Activated T-helper 1 cell treated with anti-CD3 and anti-CD28 coated beads, Interleukin-2, amount 50 U/mL, for 16 hours (primary cell): ENCODE data around the gene SP2.

Source experiments
- DNase-seq, 2 donors: peaks; one replicate each; pipeline ENCODE4 v3.0.0-alpha.2; 2020; ENCODE audit warnings: low read depth in 1 of 2, low spot score in 1 of 2

The SP2 gene

DNA sequence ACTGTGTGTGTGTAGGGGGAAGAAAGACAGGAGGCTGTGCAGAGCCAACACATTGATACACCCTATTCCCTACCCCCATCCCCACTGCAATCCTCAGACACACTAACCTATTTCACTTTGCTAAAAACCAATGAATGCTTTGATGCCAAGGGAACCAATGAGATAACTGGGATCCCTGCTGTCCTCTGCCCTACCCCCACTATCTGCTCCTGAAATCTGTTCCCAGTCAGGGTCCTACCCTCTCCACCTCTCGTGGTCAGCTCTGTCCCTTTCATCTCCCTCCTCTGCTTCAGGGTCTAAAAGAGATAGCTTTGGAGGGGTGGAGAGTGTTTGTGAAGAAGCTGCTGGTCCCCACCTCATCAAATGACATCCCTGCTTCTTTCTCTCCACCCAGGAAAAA is 26.0 kb upstream of the SP2 start:
- no peak for DNase-seq

- DNase-seq = no peak
Measured at GRCh38 chr17:47871048-47871447, 25.0 kb upstream of the SP2 start.

DNA sequence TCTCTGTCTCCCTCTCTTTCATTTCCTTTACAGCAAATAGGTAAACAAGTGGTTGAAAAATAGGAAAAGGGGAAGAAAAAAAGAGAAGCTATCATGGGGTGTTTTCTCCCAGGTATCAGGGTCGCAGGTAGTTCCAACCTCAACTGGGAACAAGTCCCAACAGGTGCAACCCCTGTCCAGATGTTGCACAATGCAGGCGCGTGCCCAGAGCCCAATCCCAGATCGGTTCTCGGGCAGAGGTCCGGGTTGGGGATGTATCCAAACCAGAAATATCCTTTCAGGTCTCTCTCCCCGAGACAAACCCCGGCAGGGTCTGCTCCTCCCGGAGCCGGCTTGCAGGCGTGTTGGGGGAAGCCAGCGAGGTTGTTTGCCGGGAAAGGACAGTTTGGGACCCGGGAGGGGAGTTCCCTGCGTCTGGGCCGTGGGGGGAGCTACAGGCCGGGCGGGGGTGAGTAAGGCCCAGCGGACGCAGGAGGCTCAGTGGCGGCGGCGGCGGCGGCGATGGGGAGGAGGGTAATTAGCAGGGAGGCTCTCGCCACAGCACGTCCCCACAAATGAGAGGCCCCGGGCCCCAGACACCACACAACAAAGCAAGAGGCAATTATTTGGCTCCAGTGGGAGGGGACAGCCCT is 23.9 kb upstream of the SP2 start:
- no peak for DNase-seq

GRCh38 chr17:47872651-47873161 is 23.3 kb upstream of the SP2 start:
- no peak for DNase-seq

- no peak for DNase-seq
Measured at GRCh38 chr17:47873200-47874090, 22.6 kb upstream of the SP2 start.

DNA sequence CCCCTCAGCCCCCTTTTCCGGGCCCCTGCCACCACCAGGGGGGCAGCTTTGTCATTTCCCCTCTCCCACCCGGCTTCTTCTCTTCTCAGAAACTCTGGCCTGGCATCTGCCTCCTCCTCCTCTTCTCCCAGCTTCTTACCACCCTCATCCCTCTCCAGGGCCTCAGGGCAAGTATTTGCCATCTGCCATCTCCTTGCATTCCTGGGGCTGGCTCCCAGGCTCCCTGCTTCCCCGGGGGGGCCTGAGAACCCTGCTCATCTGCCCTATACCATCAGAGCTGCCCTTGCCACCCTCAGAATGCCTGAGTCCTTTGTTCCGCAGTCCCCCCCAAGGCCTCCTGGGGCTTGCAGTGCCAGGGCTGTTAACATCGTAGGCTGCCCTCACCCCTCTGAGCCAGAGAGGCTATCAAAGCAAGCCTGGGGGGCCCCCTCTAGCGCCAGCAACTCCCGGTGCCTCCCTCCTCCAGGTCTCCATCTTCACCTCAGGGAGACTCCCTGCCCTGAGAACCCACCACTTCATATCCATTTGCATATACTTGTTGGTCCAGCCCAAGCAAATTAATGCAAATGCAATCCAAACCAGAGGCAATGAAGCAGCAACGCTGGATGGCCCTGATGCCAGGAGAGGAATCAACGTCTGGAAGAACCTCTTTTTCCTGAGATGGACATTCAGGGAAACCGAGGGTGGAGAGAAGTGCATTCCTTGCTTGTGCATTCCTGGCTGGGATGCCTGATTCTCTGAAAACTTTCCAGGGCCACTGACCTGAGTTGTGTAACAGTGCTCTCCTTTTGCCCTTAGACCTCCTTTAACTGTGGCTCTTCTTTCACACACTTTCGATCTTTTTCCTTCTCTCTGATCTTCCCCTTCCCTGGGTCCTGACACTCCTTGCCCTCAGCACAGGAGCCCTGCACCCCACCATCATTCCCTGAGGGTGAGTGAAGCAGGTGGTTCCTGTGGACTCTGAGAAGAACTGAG is 20.7 kb upstream of the SP2 start:
- no peak for DNase-seq

GRCh38 chr17:47877368-47878034 is 18.5 kb upstream of the SP2 start:
- DNase-seq = no peak

DNA sequence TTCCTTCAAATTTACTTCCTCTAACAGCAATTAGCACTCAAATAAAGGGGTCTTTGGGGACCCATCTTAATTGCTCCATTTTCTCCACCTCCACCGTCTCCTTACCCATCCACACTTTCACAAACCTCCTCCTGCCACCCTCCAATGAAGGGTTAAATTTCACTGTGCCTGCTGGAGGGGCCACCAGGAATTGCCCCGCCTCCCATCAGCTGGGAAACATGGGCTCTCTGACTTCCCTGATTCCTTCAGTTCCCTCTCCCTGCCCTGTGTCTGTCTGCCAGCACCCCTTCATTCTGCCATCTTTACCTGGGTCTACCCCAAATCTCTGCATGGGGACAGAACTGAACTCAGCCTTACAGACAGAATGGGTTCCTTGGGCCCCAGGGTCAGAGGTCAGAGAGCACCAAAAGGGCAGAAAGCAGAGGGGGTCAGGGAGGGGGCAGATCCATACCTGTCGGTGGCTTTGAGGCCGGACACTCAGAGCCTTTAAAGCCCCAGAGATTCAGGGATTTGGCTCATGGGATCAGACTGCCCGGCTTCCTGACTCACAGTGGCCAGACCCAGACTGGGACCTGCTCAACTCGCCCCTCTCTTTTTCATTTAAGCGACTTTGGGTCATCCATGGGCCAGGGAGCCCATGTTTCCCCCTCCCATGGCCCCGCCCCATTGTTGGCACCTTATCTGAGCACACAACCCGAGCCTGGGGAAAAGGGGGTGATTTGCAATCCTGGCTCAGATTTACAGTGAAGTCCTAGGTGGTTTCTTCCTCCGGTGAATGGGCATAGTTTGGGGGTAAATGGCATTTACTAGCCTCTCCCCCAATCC is 17.6 kb upstream of the SP2 start:
- DNase-seq = no peak

DNA sequence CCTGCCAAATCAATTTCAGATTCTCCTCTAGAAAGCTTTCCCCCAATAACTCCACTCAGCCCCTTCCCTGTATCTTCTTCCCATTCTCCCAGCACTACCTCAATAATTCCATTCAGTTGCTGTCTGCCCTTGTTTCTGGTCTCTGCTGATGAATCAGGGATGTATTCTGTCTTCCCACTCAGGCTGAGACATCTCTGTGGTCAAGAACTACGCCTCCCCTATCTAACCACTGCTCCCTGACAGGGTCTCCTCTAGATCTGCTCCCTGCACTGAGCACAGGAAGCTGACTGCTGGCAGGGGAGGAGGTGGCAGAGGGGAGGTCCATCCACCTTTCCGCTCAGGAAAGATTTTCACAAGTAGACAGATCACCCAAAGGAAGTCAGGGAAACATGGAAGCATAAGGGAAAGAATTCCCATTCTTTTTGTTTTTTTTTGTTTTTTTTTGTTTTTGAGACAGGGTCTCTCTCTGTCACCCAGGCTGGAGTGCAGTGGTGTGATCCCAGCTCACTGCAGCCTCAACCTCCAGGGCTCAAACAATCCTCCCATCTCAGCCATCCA is 16.9 kb upstream of the SP2 start:
- no peak for DNase-seq

DNA sequence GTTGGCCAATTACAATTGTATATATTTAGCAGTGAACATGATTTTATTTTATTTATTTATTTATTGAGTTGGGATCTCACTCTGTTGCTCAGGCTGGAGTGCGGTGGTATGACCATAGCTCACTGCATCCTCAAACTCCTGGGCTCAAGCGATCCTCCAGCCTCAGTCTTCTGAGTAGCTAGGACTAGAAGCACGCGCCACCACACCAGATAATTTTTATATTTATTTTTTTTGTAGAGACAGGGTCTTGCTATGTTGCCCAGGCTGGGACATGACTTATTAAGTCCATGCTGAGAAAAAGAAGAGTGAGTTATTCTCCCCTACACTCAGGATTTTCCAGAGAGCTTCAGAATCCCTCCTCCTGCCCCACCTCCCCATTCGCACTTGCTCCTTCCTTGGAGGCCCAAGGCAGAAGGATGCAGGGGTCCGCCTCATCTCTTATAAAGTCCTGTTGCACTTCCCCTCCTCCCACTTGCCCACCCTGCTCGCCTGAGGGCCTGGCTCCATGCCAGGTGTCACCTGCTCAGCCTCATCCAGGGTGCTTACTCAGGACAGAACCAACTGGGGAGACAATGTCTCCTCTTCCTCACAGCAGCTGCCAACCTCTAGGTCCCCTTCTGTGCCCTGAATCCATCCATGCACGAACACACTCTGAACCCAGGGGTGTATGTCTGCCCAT is 16.1 kb upstream of the SP2 start:
- no peak for DNase-seq

DNA sequence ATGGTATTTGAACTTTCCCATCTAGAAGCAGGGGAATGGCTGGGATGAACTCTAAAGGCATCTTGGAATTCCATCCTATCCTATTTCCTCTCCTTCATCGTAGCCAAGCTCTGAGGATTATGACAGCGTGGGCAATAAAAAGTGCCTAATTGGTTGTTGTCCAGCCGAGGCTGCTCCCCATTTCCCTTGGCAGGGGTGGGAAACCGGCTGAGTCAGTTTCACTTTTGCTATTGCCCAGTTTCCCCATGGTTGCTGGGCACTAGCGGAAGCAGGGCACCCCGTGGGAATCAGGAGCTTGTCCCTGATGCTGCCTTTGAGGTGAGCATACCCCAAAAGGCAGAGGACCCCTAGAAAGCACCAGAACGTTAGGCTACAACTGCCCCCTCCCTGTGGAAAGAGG is 13.8 kb upstream of the SP2 start:
- no peak for DNase-seq

- no peak for DNase-seq
Measured at GRCh38 chr17:47882695-47883588, 13.1 kb upstream of the SP2 start.

DNA sequence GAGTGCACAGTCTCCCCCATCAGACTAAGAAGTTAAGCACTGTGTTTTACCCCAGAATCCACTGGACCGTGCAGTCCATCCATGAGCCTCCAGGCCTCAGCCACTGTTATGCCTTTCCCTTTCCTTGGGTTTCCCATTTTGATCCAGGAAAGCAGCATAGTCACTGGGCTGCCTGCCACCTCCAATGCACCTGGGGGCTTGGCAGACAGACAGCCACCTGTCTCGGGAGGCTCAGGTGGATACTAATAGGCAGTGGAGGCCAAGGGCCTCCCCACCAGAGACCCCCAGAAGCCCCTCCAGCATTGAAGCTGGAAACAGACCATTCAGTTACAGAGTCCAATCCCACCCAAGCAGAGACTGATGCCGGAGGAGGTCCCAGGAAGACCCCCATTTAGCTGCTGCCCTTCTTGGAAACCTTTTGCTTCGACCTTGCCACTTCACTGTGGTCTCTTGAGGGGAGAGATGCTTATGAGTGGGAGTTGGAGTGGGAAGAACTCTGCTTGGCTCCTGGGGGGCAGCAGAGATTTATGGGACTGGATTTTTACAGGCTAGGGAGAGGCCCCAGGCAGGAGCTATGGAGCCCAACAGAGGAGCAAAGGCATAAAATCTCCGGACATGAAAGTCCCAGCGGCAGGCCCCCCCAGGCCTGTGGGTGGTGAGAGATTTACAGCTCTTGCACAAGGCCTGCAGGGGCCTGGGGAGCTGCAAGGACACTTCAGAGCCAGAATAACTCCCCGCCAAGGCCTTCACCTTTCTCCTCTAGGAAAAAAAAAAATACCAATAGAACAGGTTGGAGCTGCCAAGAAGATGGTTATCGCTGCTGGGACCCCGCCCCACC is 12.2 kb upstream of the SP2 start:
- DNase-seq = no peak

- no peak for DNase-seq
Measured at GRCh38 chr17:47884427-47884740, 11.7 kb upstream of the SP2 start.

GRCh38 chr17:47884905-47885730 is 10.9 kb upstream of the SP2 start:
- no peak for DNase-seq

DNA sequence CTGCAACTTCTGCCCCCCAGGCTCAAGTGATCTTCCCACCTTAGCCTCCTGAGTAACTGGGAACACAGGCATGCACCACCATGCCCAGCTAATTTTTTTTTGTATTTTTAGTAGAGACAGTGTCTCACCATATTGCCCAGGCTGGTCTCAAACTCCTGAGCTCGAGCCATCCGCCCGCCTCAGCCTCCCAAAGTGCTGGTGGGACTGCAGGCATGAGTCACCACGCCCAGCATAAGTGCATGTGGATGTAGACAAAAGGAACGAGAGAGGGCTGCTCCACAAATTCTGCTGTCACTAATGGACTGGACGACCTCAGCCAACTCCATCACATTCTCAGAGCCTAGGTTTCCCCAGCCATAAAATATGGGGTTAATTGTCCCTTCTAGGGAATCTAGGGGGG is 7.7 kb upstream of the SP2 start:
- no peak for DNase-seq
